ENCODE data around the gene PGAM2.

DNA sequence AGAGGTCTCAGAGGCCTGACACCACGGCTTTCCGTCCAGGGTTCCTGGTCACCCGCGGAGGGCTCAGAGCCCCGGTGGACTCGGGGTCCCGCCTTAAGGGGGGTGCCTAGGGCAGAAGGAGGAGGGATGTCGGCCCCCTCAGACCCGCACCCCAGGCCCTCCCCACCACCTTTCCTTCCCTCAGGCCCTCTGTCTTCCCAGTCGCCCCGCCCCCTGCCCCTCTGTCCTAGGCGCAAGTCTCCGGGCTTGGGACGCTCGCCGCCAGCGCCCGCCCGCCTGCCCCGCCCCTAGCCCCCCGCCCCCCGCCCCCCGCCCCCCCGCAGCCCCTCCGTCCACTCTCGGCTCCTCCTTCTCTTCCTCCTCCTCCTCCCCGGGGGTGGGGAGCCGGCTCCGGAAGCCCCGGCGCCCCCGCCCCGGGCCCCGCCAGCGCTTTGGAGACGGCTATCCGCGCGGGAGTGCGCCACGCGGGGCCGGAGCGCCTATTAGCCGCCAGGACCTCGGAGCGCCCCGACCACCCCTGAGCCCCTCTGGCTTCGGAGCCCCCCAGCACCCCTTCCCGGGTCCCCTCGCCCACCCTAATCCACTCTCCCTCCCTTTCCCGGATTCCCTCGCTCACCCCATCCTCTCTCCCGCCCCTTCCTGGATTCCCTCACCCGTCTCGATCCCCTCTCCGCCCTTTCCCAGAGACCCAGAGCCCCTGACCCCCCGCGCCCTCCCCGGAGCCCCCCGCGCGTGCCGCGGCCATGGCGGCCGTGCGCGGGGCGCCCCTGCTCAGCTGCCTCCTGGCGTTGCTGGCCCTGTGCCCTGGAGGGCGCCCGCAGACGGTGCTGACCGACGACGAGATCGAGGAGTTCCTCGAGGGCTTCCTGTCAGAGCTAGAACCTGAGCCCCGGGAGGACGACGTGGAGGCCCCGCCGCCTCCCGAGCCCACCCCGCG lies 38.8 kb upstream of the PGAM2 start, which contains the start of gene AEBP1:
- TF ChIP-seq, protein P1, sequence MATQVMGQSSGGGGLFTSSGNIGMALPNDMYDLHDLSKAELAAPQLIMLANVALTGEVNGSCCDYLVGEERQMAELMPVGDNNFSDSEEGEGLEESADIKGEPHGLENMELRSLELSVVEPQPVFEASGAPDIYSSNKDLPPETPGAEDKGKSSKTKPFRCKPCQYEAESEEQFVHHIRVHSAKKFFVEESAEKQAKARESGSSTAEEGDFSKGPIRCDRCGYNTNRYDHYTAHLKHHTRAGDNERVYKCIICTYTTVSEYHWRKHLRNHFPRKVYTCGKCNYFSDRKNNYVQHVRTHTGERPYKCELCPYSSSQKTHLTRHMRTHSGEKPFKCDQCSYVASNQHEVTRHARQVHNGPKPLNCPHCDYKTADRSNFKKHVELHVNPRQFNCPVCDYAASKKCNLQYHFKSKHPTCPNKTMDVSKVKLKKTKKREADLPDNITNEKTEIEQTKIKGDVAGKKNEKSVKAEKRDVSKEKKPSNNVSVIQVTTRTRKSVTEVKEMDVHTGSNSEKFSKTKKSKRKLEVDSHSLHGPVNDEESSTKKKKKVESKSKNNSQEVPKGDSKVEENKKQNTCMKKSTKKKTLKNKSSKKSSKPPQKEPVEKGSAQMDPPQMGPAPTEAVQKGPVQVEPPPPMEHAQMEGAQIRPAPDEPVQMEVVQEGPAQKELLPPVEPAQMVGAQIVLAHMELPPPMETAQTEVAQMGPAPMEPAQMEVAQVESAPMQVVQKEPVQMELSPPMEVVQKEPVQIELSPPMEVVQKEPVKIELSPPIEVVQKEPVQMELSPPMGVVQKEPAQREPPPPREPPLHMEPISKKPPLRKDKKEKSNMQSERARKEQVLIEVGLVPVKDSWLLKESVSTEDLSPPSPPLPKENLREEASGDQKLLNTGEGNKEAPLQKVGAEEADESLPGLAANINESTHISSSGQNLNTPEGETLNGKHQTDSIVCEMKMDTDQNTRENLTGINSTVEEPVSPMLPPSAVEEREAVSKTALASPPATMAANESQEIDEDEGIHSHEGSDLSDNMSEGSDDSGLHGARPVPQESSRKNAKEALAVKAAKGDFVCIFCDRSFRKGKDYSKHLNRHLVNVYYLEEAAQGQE (tag by site-specific recombination; IDR thresholded peaks at IDR 0.05) = no peak
- TF ChIP-seq, protein P2, sequence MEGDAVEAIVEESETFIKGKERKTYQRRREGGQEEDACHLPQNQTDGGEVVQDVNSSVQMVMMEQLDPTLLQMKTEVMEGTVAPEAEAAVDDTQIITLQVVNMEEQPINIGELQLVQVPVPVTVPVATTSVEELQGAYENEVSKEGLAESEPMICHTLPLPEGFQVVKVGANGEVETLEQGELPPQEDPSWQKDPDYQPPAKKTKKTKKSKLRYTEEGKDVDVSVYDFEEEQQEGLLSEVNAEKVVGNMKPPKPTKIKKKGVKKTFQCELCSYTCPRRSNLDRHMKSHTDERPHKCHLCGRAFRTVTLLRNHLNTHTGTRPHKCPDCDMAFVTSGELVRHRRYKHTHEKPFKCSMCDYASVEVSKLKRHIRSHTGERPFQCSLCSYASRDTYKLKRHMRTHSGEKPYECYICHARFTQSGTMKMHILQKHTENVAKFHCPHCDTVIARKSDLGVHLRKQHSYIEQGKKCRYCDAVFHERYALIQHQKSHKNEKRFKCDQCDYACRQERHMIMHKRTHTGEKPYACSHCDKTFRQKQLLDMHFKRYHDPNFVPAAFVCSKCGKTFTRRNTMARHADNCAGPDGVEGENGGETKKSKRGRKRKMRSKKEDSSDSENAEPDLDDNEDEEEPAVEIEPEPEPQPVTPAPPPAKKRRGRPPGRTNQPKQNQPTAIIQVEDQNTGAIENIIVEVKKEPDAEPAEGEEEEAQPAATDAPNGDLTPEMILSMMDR (tag by site-specific recombination; IDR thresholded peaks at IDR 0.05) = no peak
- TF ChIP-seq ZXDB (tag by site-specific recombination; IDR thresholded peaks at IDR 0.05) = no peak
